Measurements from ENCODE around the gene GNGT1.

GRCh38 chr7:93926800-93927199 is 20.4 kb downstream of the GNGT1 start:
- TF ChIP-seq CTCF (conservative IDR thresholded peaks at IDR 0.05) (no peak), ZFX (IDR thresholded peaks at IDR 0.05) (no peak)

All from C4-2B (cell line).